Nephron (organoid): Measurements from ENCODE around the gene ULBP3.

Experiments
- H3K27ac Mint-ChIP-seq, 3 experiments: 2 replicates each; pipeline ENCODE4 v1.8.0; 2020; ENCODE audit warnings: mixed read lengths in 3 of 3, mild to moderate bottlenecking in 2 of 3, moderate library complexity in 1 of 3
- H3K27me3 Mint-ChIP-seq: 2 replicates; pipeline ENCODE4 v1.8.0; 2021; ENCODE audit warnings: low read depth, mild to moderate bottlenecking, moderate library complexity, mixed read lengths
- H3K36me3 Mint-ChIP-seq: 2 replicates; pipeline ENCODE4 v1.8.0; 2020; ENCODE audit warnings: low read depth, mixed read lengths
- H3K4me1 Mint-ChIP-seq: 2 replicates; pipeline ENCODE4 v1.8.0; 2020; ENCODE audit warnings: mixed read lengths
- H3K4me3 Mint-ChIP-seq, 3 experiments: 2 replicates each; pipeline ENCODE4 v1.8.0; 2020; ENCODE audit warnings: mild to moderate bottlenecking in 3 of 3, mixed read lengths in 3 of 3, moderate library complexity in 2 of 3
- H3K9me3 Mint-ChIP-seq: 2 replicates; pipeline ENCODE4 v1.8.0; 2020; ENCODE audit warnings: mixed read lengths
- CTCF ChIP-seq, 3 experiments: fragments of 200-600 bp; sonication (generic); IDR thresholded peaks; one replicate each; pipeline ENCODE4 v1.5.0; 2021; ENCODE audit warnings: antibody characterized with exemption in 3 of 3; ENCODE audit not compliant: unreplicated experiment in 3 of 3

Gene ULBP3

GRCh38 chr6:150093397-150093796, 24.5 kb upstream of the ULBP3 start:
- Mint-ChIP-seq H3K36me3 (no peaks in the 10 kb centered on the region), H3K4me3 (no peak overlapping the region), H3K27me3 (peaks cover 38% of the 10 kb centered on the region), H3K4me1 (peaks cover 5% of the 10 kb centered on the region), H3K9me3 (no peaks in the 10 kb centered on the region), H3K27ac (peak overlapping the region in 1 of 3 experiments; percentile 31)
- no peak for TF ChIP-seq CTCF (IDR thresholded peaks at IDR 0.05; ENCODE audit: unreplicated experiment in 3 of 3)

- Mint-ChIP-seq H3K36me3 (no peaks in the 10 kb centered on the region), H3K4me3 (no peak overlapping the region), H3K4me1 (peaks cover 5% of the 10 kb centered on the region), H3K9me3 (no peaks in the 10 kb centered on the region), H3K27ac (no peak overlapping the region), H3K27me3 (peaks cover 38% of the 10 kb centered on the region)
- TF ChIP-seq CTCF (IDR thresholded peaks at IDR 0.05; ENCODE audit: unreplicated experiment in 3 of 3) = no peak
Observed at GRCh38 chr6:150091476-150091875, 22.6 kb upstream of the ULBP3 start.

- Mint-ChIP-seq H3K4me3 (no peak overlapping the region), H3K36me3 (no peaks in the 10 kb centered on the region), H3K9me3 (no peaks in the 10 kb centered on the region), H3K27ac (no peak overlapping the region), H3K4me1 (peaks cover 5% of the 10 kb centered on the region), H3K27me3 (peaks cover 34% of the 10 kb centered on the region)
- TF ChIP-seq CTCF (IDR thresholded peaks at IDR 0.05; ENCODE audit: unreplicated experiment in 3 of 3) = no peak
Observed at GRCh38 chr6:150090328-150090727, 21.4 kb upstream of the ULBP3 start.

GRCh38 chr6:150088481-150089154, 19.7 kb upstream of the ULBP3 start:
- Mint-ChIP-seq H3K36me3 (no peaks in the 10 kb centered on the region), H3K4me1 (peaks cover 2% of the 10 kb centered on the region), H3K27ac (no peak overlapping the region), H3K4me3 (no peak overlapping the region), H3K27me3 (peaks cover 34% of the 10 kb centered on the region), H3K9me3 (no peaks in the 10 kb centered on the region)
- TF ChIP-seq CTCF (IDR thresholded peaks at IDR 0.05; ENCODE audit: unreplicated experiment in 3 of 3) = no peak

GRCh38 chr6:150087336-150087735, 18.4 kb upstream of the ULBP3 start:
- no peak for TF ChIP-seq CTCF (IDR thresholded peaks at IDR 0.05; ENCODE audit: unreplicated experiment in 3 of 3)
- Mint-ChIP-seq H3K27ac (no peak overlapping the region), H3K27me3 (peaks cover 34% of the 10 kb centered on the region), H3K4me3 (no peak overlapping the region), H3K36me3 (no peaks in the 10 kb centered on the region), H3K4me1 (no peaks in the 10 kb centered on the region), H3K9me3 (no peaks in the 10 kb centered on the region)

GRCh38 chr6:150086026-150086425, 17.1 kb upstream of the ULBP3 start:
- H3K36me3 Mint-ChIP-seq = no peaks in the 10 kb centered on the region
- H3K4me1 Mint-ChIP-seq = no peaks in the 10 kb centered on the region
- no peak for TF ChIP-seq CTCF (IDR thresholded peaks at IDR 0.05; ENCODE audit: unreplicated experiment in 3 of 3)
- H3K9me3 Mint-ChIP-seq = no peaks in the 10 kb centered on the region
- no peak overlapping the region for H3K4me3 Mint-ChIP-seq
- no peak overlapping the region for H3K27ac Mint-ChIP-seq
- H3K27me3 Mint-ChIP-seq = peaks cover 30% of the 10 kb centered on the region
